Nephron (organoid): ENCODE results near the gene TAAR8.

Source experiments
- H3K27ac Mint-ChIP-seq, 3 experiments: 2 replicates each; pipeline ENCODE4 v1.8.0; 2020; ENCODE audit warnings: mixed read lengths in 3 of 3, mild to moderate bottlenecking in 2 of 3, moderate library complexity in 1 of 3
- H3K27me3 Mint-ChIP-seq: 2 replicates; pipeline ENCODE4 v1.8.0; 2021; ENCODE audit warnings: low read depth, mild to moderate bottlenecking, moderate library complexity, mixed read lengths
- H3K36me3 Mint-ChIP-seq: 2 replicates; pipeline ENCODE4 v1.8.0; 2020; ENCODE audit warnings: low read depth, mixed read lengths
- H3K4me1 Mint-ChIP-seq: 2 replicates; pipeline ENCODE4 v1.8.0; 2020; ENCODE audit warnings: mixed read lengths
- H3K4me3 Mint-ChIP-seq, 3 experiments: 2 replicates each; pipeline ENCODE4 v1.8.0; 2020; ENCODE audit warnings: mild to moderate bottlenecking in 3 of 3, mixed read lengths in 3 of 3, moderate library complexity in 2 of 3
- H3K9me3 Mint-ChIP-seq: 2 replicates; pipeline ENCODE4 v1.8.0; 2020; ENCODE audit warnings: mixed read lengths
- CTCF ChIP-seq, 3 experiments: fragments of 200-600 bp; sonication (generic); IDR thresholded peaks; one replicate each; pipeline ENCODE4 v1.5.0; 2021; ENCODE audit warnings: antibody characterized with exemption in 3 of 3; ENCODE audit not compliant: unreplicated experiment in 3 of 3

The TAAR8 gene

GRCh38 chr6:132511210-132511830 lies 41.2 kb upstream of the TAAR8 start:
- Mint-ChIP-seq H3K4me1 (peaks cover 31% of the 10 kb centered on the region), H3K9me3 (no peaks in the 10 kb centered on the region), H3K27me3 (peaks cover 5% of the 10 kb centered on the region), H3K36me3 (peaks cover 23% of the 10 kb centered on the region), H3K4me3 (peak overlapping the region; percentile 91 to 98 (median 92)), H3K27ac (peak overlapping the region; percentile 20 to 77 (median 31))
- TF ChIP-seq CTCF (IDR thresholded peaks at IDR 0.05; ENCODE audit: unreplicated experiment in 3 of 3), result no peak

- Mint-ChIP-seq H3K27ac (peak overlapping the region; percentile 20 to 77 (median 31)), H3K9me3 (no peaks in the 10 kb centered on the region), H3K4me3 (peak overlapping the region; percentile 91 to 98 (median 92)), H3K36me3 (peaks cover 18% of the 10 kb centered on the region), H3K4me1 (peaks cover 31% of the 10 kb centered on the region), H3K27me3 (peaks cover 5% of the 10 kb centered on the region)
- TF ChIP-seq CTCF (IDR thresholded peaks at IDR 0.05; ENCODE audit: unreplicated experiment in 3 of 3), result no peak
These were observed 40.6 kb upstream of the TAAR8 start for GRCh38 chr6:132511831-132512220.

- H3K9me3 Mint-ChIP-seq, result no peaks in the 10 kb centered on the region
- H3K27me3 Mint-ChIP-seq, result peaks cover 5% of the 10 kb centered on the region
- peak overlapping the region; percentile 20 to 77 (median 31) for H3K27ac Mint-ChIP-seq
- peaks cover 15% of the 10 kb centered on the region for H3K36me3 Mint-ChIP-seq
- peak overlapping the region; percentile 91 to 98 (median 92) for H3K4me3 Mint-ChIP-seq
- peaks cover 31% of the 10 kb centered on the region for H3K4me1 Mint-ChIP-seq
- no peak for TF ChIP-seq CTCF (IDR thresholded peaks at IDR 0.05; ENCODE audit: unreplicated experiment in 3 of 3)
These were observed 40.2 kb upstream of the TAAR8 start for GRCh38 chr6:132512342-132512637.

GRCh38 chr6:132512638-132513632 lies 39.5 kb upstream of the TAAR8 start, which contains the start of gene STX7:
Gene STX7, minus strand, starts transcription at chr6:132513116. Its CDS starts 9,586 bp downstream, at chr6:132503530.
- TF ChIP-seq CTCF (IDR thresholded peaks at IDR 0.05; ENCODE audit: unreplicated experiment in 3 of 3), result no peak
- Mint-ChIP-seq H3K27me3 (peaks cover 5% of the 10 kb centered on the region), H3K27ac (peak within 1 kb of the TSS; percentile 96 to 97 (median 97)), H3K4me1 (peaks cover 31% of the 10 kb centered on the region), H3K36me3 (peaks cover 9% of the 10 kb centered on the region), H3K4me3 (peak within 1 kb of the TSS; percentile 98 to 99 (median 98)), H3K9me3 (no peaks in the 10 kb centered on the region)

GRCh38 chr6:132513831-132514545 lies 38.5 kb upstream of the TAAR8 start:
- Mint-ChIP-seq H3K27ac (peak overlapping the region; percentile 96 to 97 (median 97)), H3K27me3 (peaks cover 5% of the 10 kb centered on the region), H3K4me1 (peaks cover 31% of the 10 kb centered on the region), H3K36me3 (no peaks in the 10 kb centered on the region), H3K9me3 (no peaks in the 10 kb centered on the region), H3K4me3 (peak overlapping the region; percentile 98 to 99 (median 98))
- no peak for TF ChIP-seq CTCF (IDR thresholded peaks at IDR 0.05; ENCODE audit: unreplicated experiment in 3 of 3)
